BE2C (cell line): ENCODE data around the gene CROCC2.

Source experiments
- DNase-seq: peaks from one replicate; pipeline ENCODE4 v3.0.0-alpha.2; 2020
- H3K27me3 ChIP-seq: fragments of 250-450 bp; sonication (Bioruptor Pico); 2 replicates; pipeline ENCODE4 v1.5.1; 2020; ENCODE audit warnings: mild to moderate bottlenecking
- H3K36me3 ChIP-seq: fragments of 250-450 bp; sonication (Bioruptor Pico); 2 replicates; pipeline ENCODE4 v1.5.1; 2020; ENCODE audit warnings: mild to moderate bottlenecking
- H3K4me1 ChIP-seq: fragments of 250-450 bp; sonication (Bioruptor Pico); 2 replicates; pipeline ENCODE4 v1.5.1; 2020
- H3K4me3 ChIP-seq: 2 replicates; pipeline ENCODE4 v1.5.1; 2011; ENCODE audit warnings: low read depth, low read length
- H3K9me3 ChIP-seq: fragments of 250-450 bp; sonication (Bioruptor Pico); 2 replicates; pipeline ENCODE4 v1.5.1; 2020
- CTCF ChIP-seq: IDR thresholded peaks from 2 replicates; pipeline ENCODE4 v1.5.1; 2012; ENCODE audit warnings: mild to moderate bottlenecking, low read depth, low read length

CROCC2 gene

GRCh38 chr2:240898731-240899467, 7.2 kb upstream of the CROCC2 start:
- Histone ChIP-seq H3K4me3 (no peak overlapping the region), H3K36me3 (no peaks in the 10 kb centered on the region), H3K9me3 (no peaks in the 10 kb centered on the region), H3K4me1 (no peaks in the 10 kb centered on the region), H3K27me3 (no peaks in the 10 kb centered on the region)
- no peak for TF ChIP-seq CTCF
- DNase-seq = no peak

- TF ChIP-seq CTCF = no peak
- H3K27me3 ChIP-seq = no peaks in the 10 kb centered on the region
- H3K4me3 ChIP-seq = no peak overlapping the region
- no peak for DNase-seq
- no peaks in the 10 kb centered on the region for H3K4me1 ChIP-seq
- no peaks in the 10 kb centered on the region for H3K9me3 ChIP-seq
- H3K36me3 ChIP-seq = no peaks in the 10 kb centered on the region
These were observed 6.7 kb upstream of the CROCC2 start for GRCh38 chr2:240899468-240899865.

- no peak for TF ChIP-seq CTCF
- Histone ChIP-seq H3K36me3 (no peaks in the 10 kb centered on the region), H3K27me3 (no peaks in the 10 kb centered on the region), H3K4me1 (no peaks in the 10 kb centered on the region), H3K9me3 (no peaks in the 10 kb centered on the region), H3K4me3 (no peak overlapping the region)
- DNase-seq = no peak
These were observed 5.8 kb upstream of the CROCC2 start for GRCh38 chr2:240900141-240900860.

GRCh38 chr2:240901986-240902614, 4.0 kb upstream of the CROCC2 start:
- no peaks in the 10 kb centered on the region for H3K4me1 ChIP-seq
- no peak for TF ChIP-seq CTCF
- no peaks in the 10 kb centered on the region for H3K9me3 ChIP-seq
- DNase-seq = no peak
- no peaks in the 10 kb centered on the region for H3K27me3 ChIP-seq
- H3K36me3 ChIP-seq = no peaks in the 10 kb centered on the region
- H3K4me3 ChIP-seq = no peak overlapping the region

GRCh38 chr2:240902615-240903041, 3.5 kb upstream of the CROCC2 start:
- H3K4me1 ChIP-seq = no peaks in the 10 kb centered on the region
- H3K36me3 ChIP-seq = no peaks in the 10 kb centered on the region
- H3K4me3 ChIP-seq = no peak overlapping the region
- no peak for DNase-seq
- no peaks in the 10 kb centered on the region for H3K27me3 ChIP-seq
- no peak for TF ChIP-seq CTCF
- H3K9me3 ChIP-seq = no peaks in the 10 kb centered on the region
